GM21367 (cell line): ENCODE results near the gene WWTR1.

Experiments
- ATAC-seq: cut with Tn5 transposase; IDR thresholded peaks from one replicate; pipeline ENCODE4 v1.9.1; 2021; ENCODE audit not compliant: unreplicated experiment

WWTR1 gene

DNA sequence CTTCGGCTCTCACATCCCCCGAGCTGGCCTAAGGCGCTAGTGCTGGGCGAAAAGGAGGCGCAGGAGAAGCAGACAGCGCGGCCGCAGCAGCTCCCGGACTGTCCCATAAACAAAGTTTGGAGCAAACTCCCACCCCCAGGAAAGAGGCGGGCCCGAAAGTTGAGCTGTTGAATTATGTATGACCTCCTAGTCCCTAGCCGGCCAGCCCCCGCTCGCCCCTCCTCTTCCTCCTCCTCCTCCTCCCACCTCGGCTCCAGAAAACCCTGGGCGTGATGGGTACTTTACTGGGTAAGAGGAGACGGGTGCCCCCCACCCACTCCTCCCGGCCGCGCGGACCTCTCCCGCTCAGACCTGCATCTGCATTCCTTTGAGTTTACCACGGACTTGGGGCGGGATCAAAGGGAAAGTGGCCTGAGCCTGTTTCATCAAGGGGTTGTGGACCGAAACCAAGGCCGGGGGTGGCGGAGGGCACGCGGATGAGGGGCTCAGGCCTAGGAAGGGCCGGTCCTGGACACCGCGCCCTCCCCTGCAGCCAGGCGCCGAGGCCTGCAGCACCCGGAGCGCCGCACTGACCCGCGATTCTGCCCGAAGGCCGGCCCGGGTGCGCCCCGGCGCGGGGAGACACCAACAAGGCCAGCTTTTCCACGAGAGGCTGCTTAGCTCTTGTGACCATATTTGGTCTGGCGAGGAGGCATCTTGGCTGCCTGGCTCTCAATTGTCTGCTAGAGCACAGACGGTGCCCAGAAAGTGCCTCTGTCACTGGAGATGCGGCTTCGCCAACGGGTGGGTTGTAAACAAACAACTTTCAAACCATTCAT, at the start of gene WWTR1:
Gene WWTR1 (minus strand): TSS at position 100 of the 818 bp plus-strand sequence. CDS start 719 bp downstream, outside the sequence.
- ATAC-seq: peak; percentile 85

DNA sequence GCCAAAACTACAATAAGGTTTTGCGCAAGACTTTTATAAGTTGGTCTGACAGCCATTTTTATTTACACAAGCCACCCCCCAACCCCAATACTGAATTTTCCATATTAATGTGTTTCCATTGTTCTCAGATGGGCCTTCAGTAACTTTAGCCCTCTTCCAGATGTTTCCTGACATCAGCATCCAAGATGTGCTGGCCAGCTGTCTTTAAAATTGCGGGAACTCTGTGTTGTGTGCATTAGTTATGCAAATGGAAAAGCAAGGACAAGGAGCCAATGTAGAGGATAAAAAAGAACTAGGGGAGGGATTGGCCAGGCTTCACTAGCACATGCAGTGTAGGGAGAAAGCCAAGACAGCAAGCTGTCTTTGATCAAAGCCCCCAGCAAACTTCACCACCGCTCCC, 49.1 kb upstream of the WWTR1 start:
- no peak for ATAC-seq

DNA sequence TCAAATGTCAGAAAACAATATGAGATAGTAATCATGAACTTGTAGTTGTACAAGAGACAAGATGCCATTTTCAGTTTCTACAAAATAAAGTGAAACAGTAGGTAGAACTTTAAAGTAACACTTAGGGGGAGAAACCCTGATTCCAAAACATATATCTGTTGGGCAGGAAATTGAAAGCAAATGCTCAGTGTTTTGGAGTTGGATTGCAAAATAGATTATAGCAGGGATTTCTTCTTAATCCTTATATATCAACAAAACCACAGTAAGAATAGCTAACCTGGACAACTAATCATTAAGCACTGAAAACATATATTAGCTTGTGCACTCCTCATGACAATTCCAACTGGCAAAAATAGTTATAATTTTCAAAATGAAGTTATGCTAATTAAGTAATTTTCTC, 47.6 kb upstream of the WWTR1 start:
- no peak for ATAC-seq

DNA sequence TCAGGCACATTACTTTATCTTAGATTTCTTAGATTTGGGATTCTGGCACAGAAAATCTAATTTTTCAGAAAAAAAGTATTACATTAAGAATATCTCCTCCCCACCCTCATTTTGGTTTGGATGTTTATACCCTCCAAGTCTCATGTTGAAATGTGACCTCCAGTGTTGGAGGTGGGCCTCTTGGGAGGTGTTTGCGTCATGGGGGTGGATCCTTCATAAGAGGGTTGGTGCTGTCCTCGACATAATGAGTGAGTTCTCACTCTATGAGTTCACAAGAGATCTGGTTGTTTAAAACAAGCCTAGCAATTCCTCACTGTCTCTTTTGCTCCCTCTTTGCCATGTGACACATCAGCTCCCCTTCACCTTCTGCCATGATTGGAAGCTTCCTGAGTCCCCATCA, 45.6 kb upstream of the WWTR1 start:
- ATAC-seq: no peak

DNA sequence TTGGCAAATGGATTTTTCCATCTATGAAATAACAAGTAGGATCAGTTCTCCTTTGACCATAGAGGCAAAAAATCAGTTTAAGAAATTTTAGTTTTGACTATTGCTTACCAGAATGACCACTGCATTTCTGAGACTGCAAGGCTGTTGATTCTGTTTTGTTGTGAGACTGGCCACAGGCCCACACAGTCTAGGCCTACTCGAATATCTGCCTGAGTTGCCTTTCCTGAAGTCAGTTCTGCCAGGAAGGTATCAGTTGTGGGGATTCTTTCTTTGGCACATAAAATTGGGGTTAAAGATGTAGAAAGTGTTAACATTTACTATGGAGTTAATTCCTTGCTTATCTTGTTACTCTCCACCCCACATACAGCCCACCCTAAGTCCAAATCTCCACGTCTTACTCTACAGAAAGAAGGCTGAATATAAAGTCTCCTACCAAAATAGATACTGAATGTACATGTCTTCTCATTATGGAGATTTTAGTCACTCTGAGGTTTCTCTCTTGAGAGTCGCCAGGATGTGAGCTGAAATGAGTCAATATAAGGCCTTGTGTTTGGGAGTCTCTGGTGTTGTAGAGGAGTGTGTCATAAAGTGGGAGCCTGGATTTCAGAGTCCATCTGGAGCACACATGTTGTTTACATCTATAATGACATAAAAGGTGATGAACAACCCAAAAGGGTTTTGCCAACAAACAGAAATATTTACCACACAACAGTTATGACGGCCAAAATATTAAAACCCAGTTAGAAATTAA, 45.0 kb upstream of the WWTR1 start:
- ATAC-seq: no peak

DNA sequence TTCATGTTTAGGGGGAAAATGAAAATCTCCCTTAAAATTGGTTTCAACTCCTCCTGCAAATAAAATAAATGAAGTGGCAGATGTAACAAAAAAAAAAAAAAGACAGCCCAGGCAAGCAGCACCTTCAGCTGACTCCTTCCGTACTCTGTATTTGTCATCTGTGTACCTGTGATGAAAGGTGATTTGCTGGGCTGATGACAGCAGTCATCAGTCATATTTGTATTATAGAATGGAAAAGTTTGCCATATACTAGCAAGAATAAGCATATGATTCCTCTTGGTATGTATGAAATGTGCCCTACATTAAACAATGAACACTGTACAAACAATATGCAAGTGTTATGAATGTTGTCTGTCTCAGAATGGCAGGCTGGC, 44.1 kb upstream of the WWTR1 start:
- ATAC-seq: no peak

DNA sequence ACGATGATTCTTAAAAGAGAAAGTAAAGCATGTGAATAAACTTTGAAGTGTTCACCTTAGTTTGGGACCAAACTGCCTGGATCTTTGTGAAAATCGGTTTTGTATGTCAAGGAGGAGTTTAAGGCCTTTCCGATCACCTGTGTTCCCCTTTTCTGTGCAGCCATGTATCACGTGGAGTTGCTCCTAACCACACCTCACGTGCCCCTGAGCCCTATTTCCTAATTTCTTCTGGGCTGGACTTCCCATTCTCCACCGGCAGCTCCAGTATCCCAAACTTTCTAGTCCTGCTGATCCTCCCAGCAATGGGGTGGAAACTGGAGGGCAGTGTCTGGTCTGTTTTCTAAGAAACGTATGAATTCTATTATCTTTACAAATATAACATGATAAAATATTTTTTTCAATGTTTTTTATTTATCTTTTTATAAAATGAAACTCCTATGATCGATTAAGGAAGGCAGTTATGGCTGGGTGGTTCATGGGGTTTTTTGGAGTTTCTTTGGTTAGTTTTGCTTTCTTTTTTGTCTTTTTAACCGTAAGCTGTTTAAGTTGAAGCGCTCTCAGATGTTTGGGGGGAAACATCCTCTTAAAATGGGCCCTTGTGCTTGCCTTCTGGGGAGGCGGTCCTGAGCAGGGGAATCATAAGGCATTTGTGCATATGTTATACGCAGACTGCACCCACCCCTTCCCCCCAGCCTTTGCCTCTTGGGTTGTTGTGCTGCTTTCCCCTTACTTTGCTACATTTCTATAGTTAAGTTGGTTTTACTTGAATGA, 43.6 kb upstream of the WWTR1 start:
- no peak for ATAC-seq

DNA sequence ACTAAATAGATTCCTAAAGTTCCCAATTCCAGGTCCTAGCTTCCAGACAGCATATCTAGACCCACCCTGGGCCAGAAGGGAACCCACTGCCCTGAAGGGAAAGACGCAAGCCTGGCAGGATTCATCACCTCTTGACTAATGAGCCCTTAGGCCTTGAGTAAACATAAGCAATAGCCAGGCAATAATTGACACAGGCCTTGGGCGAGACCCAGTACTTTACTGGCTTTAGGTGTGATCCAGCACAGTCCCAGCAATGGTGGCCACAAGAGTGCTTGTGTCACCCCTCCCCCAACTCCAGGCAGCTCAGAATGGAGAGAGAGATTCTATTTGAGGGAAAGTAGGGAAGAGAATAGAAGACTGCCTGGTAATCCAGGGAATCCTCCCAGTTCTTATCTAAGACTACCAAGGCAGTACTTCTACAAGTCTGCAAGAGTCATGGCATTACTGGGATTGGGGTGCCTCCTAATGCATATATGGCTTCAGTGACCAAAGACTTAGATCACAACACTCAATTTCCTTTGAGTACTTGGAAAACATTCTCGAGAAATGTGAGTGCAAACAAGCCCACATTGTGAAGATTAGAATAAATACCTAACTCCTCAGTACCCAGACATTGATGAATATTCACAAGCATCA, 30.4 kb upstream of the WWTR1 start:
- ATAC-seq: no peak

DNA sequence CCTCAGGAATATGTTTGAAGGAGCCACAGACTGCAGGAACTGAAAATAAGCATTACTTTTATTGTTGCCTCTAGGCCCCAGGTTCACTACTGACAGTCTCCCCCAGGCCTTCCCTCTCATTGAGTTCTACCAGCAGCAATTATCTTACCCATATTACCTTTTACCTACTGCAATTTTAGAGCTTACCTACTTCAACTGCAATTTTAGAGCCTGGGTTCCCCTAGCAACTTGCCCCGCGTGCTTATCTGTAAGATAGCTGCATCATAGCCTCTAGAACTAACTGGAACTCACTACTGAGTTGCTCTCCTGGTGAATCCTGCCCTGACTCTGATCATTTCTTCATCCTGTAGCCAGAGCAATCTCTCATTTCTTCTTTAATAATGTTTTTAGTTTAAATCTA, 29.2 kb upstream of the WWTR1 start:
- ATAC-seq: no peak

DNA sequence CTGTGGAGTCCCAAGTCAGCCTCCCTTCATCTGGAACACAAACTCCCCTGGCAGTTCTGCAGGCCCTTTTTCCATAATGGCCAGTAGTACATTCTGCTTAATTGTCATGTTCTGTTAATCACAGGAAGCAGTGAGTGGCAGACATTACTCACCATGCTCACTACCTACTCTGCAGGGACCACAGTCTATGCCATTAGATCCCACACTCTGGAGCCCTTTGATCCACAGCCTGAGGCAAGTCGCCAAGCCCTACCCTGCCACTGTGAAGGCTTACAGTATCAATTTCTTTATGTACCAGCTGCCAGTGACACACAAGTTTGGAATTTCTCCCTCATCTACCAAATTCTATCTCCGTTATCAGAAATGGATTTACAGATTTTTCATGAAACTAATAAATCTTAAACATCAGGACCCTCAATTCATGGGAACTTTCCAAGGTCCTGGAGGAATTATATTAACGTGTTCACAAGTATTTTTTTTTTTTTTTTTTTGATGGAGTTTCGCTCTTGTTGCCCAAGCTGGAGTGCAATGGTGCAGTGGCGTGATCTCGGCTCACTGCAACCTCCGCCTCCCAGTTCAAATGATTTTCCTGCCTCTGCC, 20.6 kb upstream of the WWTR1 start:
- no peak for ATAC-seq

DNA sequence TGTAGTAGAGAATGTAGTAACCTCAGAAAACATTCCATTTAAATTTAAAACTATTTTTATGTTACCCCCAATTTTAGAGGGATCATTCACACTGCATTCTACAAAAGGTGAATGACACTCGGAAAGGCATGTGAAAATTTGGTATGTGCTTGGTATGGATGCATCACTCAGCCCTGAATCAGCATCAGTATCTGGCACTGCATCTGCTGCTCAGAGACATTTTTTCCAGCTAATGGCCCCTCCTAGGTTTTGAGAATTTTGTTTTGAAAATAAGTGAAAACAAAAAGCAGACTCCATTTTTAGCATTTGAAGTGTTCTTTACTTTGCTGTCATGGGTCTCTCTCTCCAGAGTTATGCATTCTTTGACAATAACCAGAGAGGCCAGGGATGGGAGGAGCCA, 15.6 kb upstream of the WWTR1 start:
- ATAC-seq: no peak

DNA sequence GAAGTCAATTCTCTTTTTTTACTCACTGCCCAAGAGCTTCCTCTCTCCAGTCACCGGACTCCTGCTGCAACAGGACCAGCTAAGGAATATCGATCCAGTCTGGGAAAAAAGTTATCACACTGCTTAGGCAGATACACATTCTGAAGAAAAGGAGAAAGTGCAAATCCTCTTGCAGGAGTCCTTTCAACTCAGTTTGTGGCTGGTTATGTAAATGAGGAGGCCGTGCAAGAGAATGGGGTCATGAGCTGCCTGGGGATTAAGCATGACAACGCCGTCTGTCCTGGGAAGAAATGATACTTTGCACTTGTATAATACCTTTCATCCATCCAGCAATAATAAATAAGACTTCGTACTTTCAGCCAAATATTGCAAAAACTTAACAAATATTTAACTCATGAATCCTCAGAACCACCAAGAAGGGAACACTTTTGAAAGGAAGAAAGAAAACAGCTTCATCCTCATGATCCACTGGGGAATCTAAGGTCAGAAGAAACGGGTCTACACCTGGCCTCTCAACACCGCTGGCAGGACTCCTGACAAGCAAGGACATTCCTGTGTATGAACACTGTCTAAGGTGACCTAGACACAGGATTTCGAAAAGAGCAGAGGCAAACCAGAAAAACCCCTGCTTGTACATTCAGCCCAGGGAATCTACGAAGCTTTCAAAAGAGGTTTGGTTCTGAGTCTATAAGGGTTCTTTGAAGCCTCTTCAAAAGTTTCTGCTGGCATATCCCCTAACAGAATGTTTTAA, 13.1 kb upstream of the WWTR1 start:
- no peak for ATAC-seq

DNA sequence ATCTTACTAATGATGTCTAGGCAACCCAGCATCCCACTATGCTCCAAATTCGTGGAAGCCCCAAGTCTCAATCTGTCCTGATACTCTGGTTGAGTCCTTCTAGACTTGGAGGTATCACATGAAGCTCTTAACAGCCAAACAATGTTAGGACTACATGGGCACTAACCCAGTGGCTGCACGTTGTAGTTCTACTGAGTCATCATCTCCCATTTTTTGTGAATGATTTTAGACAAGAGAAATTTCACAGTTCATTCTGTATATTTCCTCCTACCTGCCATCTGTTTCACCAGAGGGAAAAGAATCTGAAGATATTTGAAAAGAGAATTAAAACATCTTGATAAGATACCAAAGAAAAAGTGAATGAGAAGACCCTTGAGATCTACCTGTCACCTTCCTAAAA, 9.8 kb upstream of the WWTR1 start:
- no peak for ATAC-seq

DNA sequence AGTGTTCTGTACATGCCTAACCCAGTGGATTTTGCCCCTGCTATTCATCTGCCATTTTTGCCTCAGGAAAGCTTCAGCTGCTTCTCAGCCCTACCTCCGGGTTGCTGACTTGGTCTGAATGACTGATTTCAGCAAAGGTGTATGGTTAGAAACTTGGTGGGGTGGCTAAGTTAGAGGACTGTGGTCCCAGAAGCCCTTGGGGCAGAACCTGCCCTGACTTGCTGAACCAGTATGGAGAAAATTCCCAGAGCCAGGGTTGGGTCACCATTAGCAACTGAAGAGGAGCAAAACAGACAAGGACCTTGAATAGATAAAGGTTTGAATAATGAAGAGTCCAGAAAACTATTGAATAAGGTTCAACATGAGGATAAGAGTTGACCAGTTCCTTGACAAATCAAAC, 6.1 kb upstream of the WWTR1 start:
- ATAC-seq: no peak

DNA sequence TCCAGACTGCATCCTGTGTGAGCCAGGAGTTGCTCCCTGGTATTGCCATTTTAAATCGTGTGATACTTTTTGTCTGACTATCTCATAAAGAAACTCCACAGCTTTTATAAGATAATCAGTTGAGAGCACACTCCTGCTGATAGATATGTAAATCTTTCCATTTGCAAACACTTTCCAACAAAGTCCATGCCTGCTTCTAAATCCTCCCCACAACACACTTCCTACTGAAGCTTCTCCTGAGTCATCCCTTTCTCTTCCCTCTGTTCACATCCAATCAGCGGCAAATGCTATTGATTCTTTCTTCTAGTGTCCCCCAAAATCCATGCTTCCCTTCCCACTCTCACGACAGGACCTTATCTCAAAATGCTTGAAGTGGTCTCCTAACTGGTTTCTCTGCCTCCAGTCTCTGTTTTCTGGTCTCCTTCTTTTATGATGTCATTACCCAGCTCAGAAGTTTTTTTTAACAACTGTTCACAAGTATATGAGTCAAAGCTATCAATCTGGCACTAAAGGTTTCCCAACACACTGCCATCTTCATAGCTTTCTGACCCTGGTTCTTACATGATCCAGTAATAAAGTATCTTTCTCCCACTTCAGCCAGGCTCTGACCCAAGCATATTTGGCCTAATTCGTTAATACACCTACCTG, 4.5 kb upstream of the WWTR1 start:
- ATAC-seq: no peak

DNA sequence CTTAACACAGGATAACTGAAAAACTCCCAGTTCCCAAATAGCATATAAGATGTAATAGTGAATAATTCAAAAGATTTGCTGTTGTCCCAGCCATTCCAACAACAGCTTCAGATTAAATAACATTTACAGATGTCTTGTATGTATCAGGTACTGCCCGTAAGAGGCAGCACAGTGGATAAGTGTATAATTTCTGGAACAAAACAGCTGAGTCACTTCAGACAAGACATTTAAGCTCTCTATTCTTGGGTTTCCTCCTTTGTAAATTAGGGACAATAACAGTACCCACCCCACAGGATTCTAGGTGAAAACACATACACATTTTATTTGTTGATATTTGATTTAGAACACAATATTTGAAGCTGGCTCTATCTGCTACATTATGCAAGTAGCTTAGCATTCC, 2.6 kb upstream of the WWTR1 start:
- no peak for ATAC-seq

DNA sequence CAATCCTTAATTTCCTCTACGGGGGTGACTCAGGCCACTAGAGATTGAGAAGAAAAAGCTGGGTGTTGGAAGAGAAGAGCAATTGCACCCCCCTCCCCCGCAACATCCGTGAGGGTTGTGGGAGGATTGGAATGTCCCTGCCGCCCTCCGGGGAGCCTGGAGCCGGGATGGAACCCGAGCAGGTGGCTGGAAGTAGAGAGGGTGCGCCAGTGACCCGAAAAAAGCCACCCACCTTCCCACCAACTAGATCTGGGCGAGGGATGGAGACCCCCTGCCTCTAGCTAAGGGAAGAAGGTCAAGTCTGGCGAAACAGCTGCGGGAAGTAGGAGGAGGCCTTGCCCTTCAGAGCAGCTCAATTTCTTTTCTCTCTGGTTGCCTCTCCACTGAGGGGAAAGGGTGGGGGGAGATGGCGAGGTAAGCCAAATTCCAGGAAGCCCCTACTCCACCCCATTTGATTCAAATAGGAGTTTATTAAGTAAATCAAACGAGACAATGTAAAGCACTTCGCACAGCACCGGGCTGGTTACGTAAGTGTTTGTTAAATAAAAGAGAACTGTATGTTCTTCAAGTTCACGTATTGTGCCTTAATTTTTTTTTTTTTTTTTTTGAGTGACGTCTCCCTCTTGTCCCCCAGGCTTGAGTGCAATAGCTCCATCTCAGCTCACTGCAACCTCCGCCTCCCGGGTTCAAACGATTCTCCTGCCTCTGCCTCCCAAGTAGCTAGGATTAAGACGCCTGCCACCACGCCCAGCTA, 1.1 kb upstream of the WWTR1 start:
- peak; percentile 1 for ATAC-seq

DNA sequence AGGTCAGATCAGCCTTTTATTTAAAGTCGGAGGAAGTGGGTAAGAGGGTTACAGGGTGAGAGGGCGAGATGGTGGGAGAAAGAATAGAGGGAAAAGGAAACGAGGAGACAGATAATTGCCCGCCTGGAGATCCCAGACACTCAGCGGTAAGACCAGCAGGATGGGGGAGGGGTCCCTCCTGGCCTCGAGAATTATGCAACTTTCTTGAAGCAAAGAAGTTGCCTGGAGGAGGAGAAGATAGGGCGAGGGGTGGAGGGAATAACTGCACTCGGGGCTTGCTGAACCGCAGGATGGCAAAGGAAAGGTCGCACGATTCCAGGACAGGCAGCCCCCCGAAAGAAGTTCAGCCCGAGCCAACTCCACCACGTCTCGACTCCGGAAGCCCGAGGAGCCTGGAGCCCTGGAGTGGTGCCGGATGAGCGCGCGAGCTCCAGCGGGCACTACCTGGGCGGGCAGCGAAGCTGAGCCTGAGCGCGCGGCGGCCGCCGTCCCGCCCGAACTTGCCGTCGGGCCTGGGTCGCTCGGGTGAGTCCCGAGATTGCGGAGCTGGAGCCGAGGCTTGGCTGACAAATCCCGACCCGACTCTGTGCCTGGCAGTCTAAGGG, 402 bp downstream of the WWTR1 start:
- no peak for ATAC-seq
